Measurements from ENCODE around the gene MRPS18A. TPM values are rescaled to one million over a fixed set of nuclear protein-coding genes. Genes with fewer than 3 reads are reported as not detected.

Gene MRPS18A
- total and polyA plus RNA-seq, 2 of the 13 experiments (the other 11 are each of a cell fraction or from before 2014, with no cell fraction given), result 87.8 to 89.1 TPM

GRCh38 chr6:43629104-43629504 is 58.5 kb downstream of the MRPS18A start, which contains the start of gene GTPBP2 (continued):
- TF ChIP-seq ZNF142 (CRISPR knock-in tag; IDR thresholded peaks at IDR 0.05) (no peak), BHLHE40 (IDR thresholded peaks at IDR 0.05; ENCODE audit: low read length) (no peak), MED1 (CRISPR knock-in tag; IDR thresholded peaks at IDR 0.05) (no peak), GLI4 (CRISPR knock-in tag; IDR thresholded peaks at IDR 0.05; ENCODE audit: borderline replicate concordance) (no peak), ZNF44 (CRISPR knock-in tag; IDR thresholded peaks at IDR 0.05) (no peak), ZNF101 (CRISPR knock-in tag; IDR thresholded peaks at IDR 0.05; ENCODE audit: borderline replicate concordance, low read depth) (no peak), ZSCAN21 (CRISPR knock-in tag; IDR thresholded peaks at IDR 0.05; ENCODE audit: borderline replicate concordance) (0 out of 2 replicates have a peak, but pooled peaks have one; percentile 28), RELA (CRISPR knock-in tag; IDR thresholded peaks at IDR 0.05) (no peak), ZFP41 (CRISPR knock-in tag; IDR thresholded peaks at IDR 0.05; ENCODE audit: borderline replicate concordance) (no peak), RNF2 (conservative IDR thresholded peaks at IDR 0.05; ENCODE audit: low read depth) (no peak), ZBTB33 (CRISPR knock-in tag; IDR thresholded peaks at IDR 0.05) (no peak), MYNN (CRISPR knock-in tag; IDR thresholded peaks at IDR 0.05; ENCODE audit: low read depth) (no peak), ZNF383 (CRISPR knock-in tag; IDR thresholded peaks at IDR 0.05; ENCODE audit: borderline replicate concordance) (no peak), ZNF33B (CRISPR knock-in tag; IDR thresholded peaks at IDR 0.05) (no peak), TBX2 (CRISPR knock-in tag; IDR thresholded peaks at IDR 0.05; ENCODE audit: borderline replicate concordance) (peak; percentile 78), ZNF513 (CRISPR knock-in tag; conservative IDR thresholded peaks at IDR 0.05) (no peak), HBP1 (CRISPR knock-in tag; IDR thresholded peaks at IDR 0.05; ENCODE audit: low read depth) (no peak), ZUFSP (CRISPR knock-in tag; IDR thresholded peaks at IDR 0.05; ENCODE audit: borderline replicate concordance) (no peak)

Measured in HepG2 (cell line).